ENCODE measurements around the gene ITGB3.

The ITGB3 gene

GRCh38 chr17:47332287-47332686 is 78.7 kb downstream of the ITGB3 start:
- Histone ChIP-seq H3K9me3 (ENCODE audit: insufficient read depth, low read length) (0 out of 2 replicates have a peak, but pooled peaks cover 8% of the 10 kb centered on the region), H3K9ac (ENCODE audit: insufficient read length, low read depth) (no peak overlapping the region), H3K4me1 (ENCODE audit: insufficient read depth, insufficient read length) (no peaks in the 10 kb centered on the region), H3K27me3 (ENCODE audit: insufficient read depth, insufficient read length) (no peaks in the 10 kb centered on the region), H3K4me3 (ENCODE audit: insufficient read length, low read depth) (no peak overlapping the region), H3K36me3 (ENCODE audit: insufficient read depth, insufficient read length, low read length) (no peaks in the 10 kb centered on the region)
- DNase-seq (ENCODE audit: low read depth, low spot score), result no peak
- TF ChIP-seq ZNF274 (IDR thresholded peaks at IDR 0.05; ENCODE audit: low read depth, low read length) (no peak), YY1 (IDR thresholded peaks at IDR 0.05; ENCODE audit: insufficient read depth, insufficient read length) (no peak), SUZ12 (IDR thresholded peaks at IDR 0.05; ENCODE audit: extremely low read depth, insufficient read depth, insufficient read length) (no peak)

- Histone ChIP-seq H3K4me3 (ENCODE audit: insufficient read length, low read depth) (no peak overlapping the region), H3K27me3 (ENCODE audit: insufficient read depth, insufficient read length) (no peaks in the 10 kb centered on the region), H3K9me3 (ENCODE audit: insufficient read depth, low read length) (0 out of 2 replicates have a peak, but pooled peaks cover 8% of the 10 kb centered on the region), H3K4me1 (ENCODE audit: insufficient read depth, insufficient read length) (no peaks in the 10 kb centered on the region), H3K9ac (ENCODE audit: insufficient read length, low read depth) (no peak overlapping the region), H3K36me3 (ENCODE audit: insufficient read depth, insufficient read length, low read length) (no peaks in the 10 kb centered on the region)
- TF ChIP-seq YY1 (IDR thresholded peaks at IDR 0.05; ENCODE audit: insufficient read depth, insufficient read length) (no peak), ZNF274 (IDR thresholded peaks at IDR 0.05; ENCODE audit: low read depth, low read length) (no peak), SUZ12 (IDR thresholded peaks at IDR 0.05; ENCODE audit: extremely low read depth, insufficient read depth, insufficient read length) (no peak)
- DNase-seq (ENCODE audit: low read depth, low spot score), result no peak
Measured at GRCh38 chr17:47335101-47335936, 81.7 kb downstream of the ITGB3 start.

- no peak overlapping the region for H3K4me3 ChIP-seq (ENCODE audit: insufficient read length, low read depth)
- no peaks in the 10 kb centered on the region for H3K27me3 ChIP-seq (ENCODE audit: insufficient read depth, insufficient read length)
- no peak overlapping the region for H3K9ac ChIP-seq (ENCODE audit: insufficient read length, low read depth)
- no peaks in the 10 kb centered on the region for H3K9me3 ChIP-seq (ENCODE audit: insufficient read depth, low read length)
- TF ChIP-seq SUZ12 (IDR thresholded peaks at IDR 0.05; ENCODE audit: extremely low read depth, insufficient read depth, insufficient read length), result no peak
- TF ChIP-seq ZNF274 (IDR thresholded peaks at IDR 0.05; ENCODE audit: low read depth, low read length), result no peak
- TF ChIP-seq YY1 (IDR thresholded peaks at IDR 0.05; ENCODE audit: insufficient read depth, insufficient read length), result no peak
- no peak for DNase-seq (ENCODE audit: low read depth, low spot score)
- H3K4me1 ChIP-seq (ENCODE audit: insufficient read depth, insufficient read length), result no peaks in the 10 kb centered on the region
- H3K36me3 ChIP-seq (ENCODE audit: insufficient read depth, insufficient read length, low read length), result no peaks in the 10 kb centered on the region
Measured at GRCh38 chr17:47338026-47338425, 84.4 kb downstream of the ITGB3 start.

DNA sequence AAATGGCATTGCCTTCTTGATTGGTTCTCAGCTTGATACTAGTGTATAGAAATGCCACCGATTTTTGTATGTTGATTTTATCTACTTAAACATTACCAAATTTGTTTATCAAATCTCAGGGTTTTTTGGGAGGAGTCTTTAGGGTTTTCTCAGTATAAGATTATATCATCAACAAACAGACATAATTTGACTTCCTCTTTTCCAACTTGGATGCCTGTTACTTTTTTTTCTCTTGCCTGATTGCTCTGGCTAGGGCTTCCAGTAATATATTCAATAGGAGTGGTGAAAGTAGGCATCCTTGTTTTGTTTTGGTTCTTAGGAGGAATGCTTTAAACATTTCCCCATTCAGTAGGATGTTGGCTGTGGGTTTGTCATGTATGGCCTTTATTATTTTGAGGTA is 99.2 kb downstream of the ITGB3 start:
- DNase-seq (ENCODE audit: low read depth, low spot score), result no peak
- H3K4me3 ChIP-seq (ENCODE audit: insufficient read length, low read depth), result no peak overlapping the region
- no peaks in the 10 kb centered on the region for H3K27me3 ChIP-seq (ENCODE audit: insufficient read depth, insufficient read length)
- H3K4me1 ChIP-seq (ENCODE audit: insufficient read depth, insufficient read length), result no peaks in the 10 kb centered on the region
- H3K9me3 ChIP-seq (ENCODE audit: insufficient read depth, low read length), result no peaks in the 10 kb centered on the region
- TF ChIP-seq ZNF274 (IDR thresholded peaks at IDR 0.05; ENCODE audit: low read depth, low read length), result no peak
- no peak for TF ChIP-seq YY1 (IDR thresholded peaks at IDR 0.05; ENCODE audit: insufficient read depth, insufficient read length)
- TF ChIP-seq SUZ12 (IDR thresholded peaks at IDR 0.05; ENCODE audit: extremely low read depth, insufficient read depth, insufficient read length), result no peak
- H3K36me3 ChIP-seq (ENCODE audit: insufficient read depth, insufficient read length, low read length), result no peaks in the 10 kb centered on the region
- H3K9ac ChIP-seq (ENCODE audit: insufficient read length, low read depth), result no peak overlapping the region

DNA sequence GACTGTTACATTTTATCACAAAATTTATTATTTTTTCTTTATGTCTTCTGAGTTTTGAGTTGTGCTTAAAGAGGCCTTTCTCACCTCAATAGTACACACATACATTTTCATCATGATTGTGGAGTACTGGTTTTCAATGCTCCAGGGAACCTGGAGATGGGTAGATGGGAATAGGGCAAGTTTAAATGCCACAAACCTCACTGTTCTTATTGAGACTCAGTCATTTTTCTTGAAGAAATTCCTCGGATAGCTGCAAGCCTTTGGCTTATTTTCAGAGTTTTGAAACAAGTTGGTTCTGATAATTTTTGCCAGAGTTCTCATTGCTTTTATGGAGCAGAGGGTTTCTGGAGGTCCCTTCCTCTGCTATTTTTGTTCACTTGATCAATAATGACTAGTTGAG is 105.0 kb downstream of the ITGB3 start:
- H3K4me1 ChIP-seq (ENCODE audit: insufficient read depth, insufficient read length), result no peaks in the 10 kb centered on the region
- no peak overlapping the region for H3K9ac ChIP-seq (ENCODE audit: insufficient read length, low read depth)
- DNase-seq (ENCODE audit: low read depth, low spot score), result no peak
- H3K9me3 ChIP-seq (ENCODE audit: insufficient read depth, low read length), result peaks cover 17% of the 10 kb centered on the region
- no peaks in the 10 kb centered on the region for H3K27me3 ChIP-seq (ENCODE audit: insufficient read depth, insufficient read length)
- no peaks in the 10 kb centered on the region for H3K36me3 ChIP-seq (ENCODE audit: insufficient read depth, insufficient read length, low read length)
- TF ChIP-seq ZNF274 (IDR thresholded peaks at IDR 0.05; ENCODE audit: low read depth, low read length), result no peak
- no peak for TF ChIP-seq SUZ12 (IDR thresholded peaks at IDR 0.05; ENCODE audit: extremely low read depth, insufficient read depth, insufficient read length)
- no peak for TF ChIP-seq YY1 (IDR thresholded peaks at IDR 0.05; ENCODE audit: insufficient read depth, insufficient read length)
- no peak overlapping the region for H3K4me3 ChIP-seq (ENCODE audit: insufficient read length, low read depth)

Measured in NT2/D1 (cell line).